H1 (cell line): ENCODE data around the gene SHC3. TPM values are rescaled to one million over a fixed set of nuclear protein-coding genes. Genes with fewer than 3 reads are reported as not detected.

ENCODE experiments used
- BRCA1 ChIP-seq: IDR thresholded peaks from 2 replicates; pipeline ENCODE4 v1.6.1; 2012; ENCODE audit warnings: low read depth, low read length, improper control_type of control experiment
- CHD1 ChIP-seq: IDR thresholded peaks from 2 replicates; pipeline ENCODE4 v1.6.1; 2012; ENCODE audit warnings: low read depth, low read length, improper control_type of control experiment
- CREB1 ChIP-seq: IDR thresholded peaks from 2 replicates; pipeline ENCODE4 v1.6.1; 2012; ENCODE audit warnings: inconsistent platforms
- EP300 ChIP-seq, 2 experiments: IDR thresholded peaks; 1 replicate in 1 of 2; 2 replicates in 1 of 2; pipeline ENCODE4 v1.6.1; 2011 to 2012; ENCODE audit warnings: low read depth in 2 of 2, low read length in 2 of 2, mild to moderate bottlenecking in 2 of 2, borderline replicate concordance in 1 of 2, inconsistent platforms in 1 of 2, moderate library complexity in 1 of 2
- HDAC2 ChIP-seq, 2 experiments: fragments of 300-600 bp in 1 of 2; sonication (generic) in 1 of 2; IDR thresholded peaks; 2 replicates each; pipeline ENCODE4 v1.6.1; 2011 to 2012; ENCODE audit warnings: low read depth in 2 of 2, low read length in 2 of 2, mild to moderate bottlenecking in 2 of 2, moderate library complexity in 2 of 2, borderline replicate concordance in 1 of 2, inconsistent platforms in 1 of 2
- HDAC6 ChIP-seq: IDR thresholded peaks from one replicate; pipeline ENCODE4 v1.7.1; 2012; ENCODE audit warnings: low read depth, mild to moderate bottlenecking, inconsistent platforms, low read length, moderate library complexity
- KDM4A ChIP-seq: IDR thresholded peaks from one replicate; pipeline ENCODE4 v1.7.1; 2012; ENCODE audit warnings: low read depth, mild to moderate bottlenecking, moderate library complexity, low read length, inconsistent platforms; ENCODE audit not compliant: severe bottlenecking
- KDM5A ChIP-seq: fragments of 200-600 bp; IDR thresholded peaks from 2 replicates; pipeline ENCODE4 v1.7.1; 2012; ENCODE audit warnings: mild to moderate bottlenecking, low read length, inconsistent platforms, mixed read lengths
- MAFK ChIP-seq: IDR thresholded peaks from 2 replicates; pipeline ENCODE4 v1.6.1; 2012; ENCODE audit warnings: low read depth, mild to moderate bottlenecking, improper control_type of control experiment, low read length
- MAX ChIP-seq: IDR thresholded peaks from 2 replicates; pipeline ENCODE4 v1.6.1; 2012; ENCODE audit warnings: inconsistent platforms
- NRF1 ChIP-seq: IDR thresholded peaks from 2 replicates; pipeline ENCODE4 v1.6.1; 2011; ENCODE audit warnings: mild to moderate bottlenecking, low read depth, low read length, improper control_type of control experiment
- POLR2AphosphoS5 ChIP-seq: IDR thresholded peaks from 2 replicates; pipeline ENCODE4 v1.6.1; 2011; ENCODE audit warnings: low read depth, low read length
- RFX5 ChIP-seq: IDR thresholded peaks from 2 replicates; pipeline ENCODE4 v1.6.1; 2011; ENCODE audit warnings: low read depth, low read length, improper control_type of control experiment, borderline replicate concordance
- RNF2 ChIP-seq: fragments of 200-900, 300-1000 bp; sonication (generic); IDR thresholded peaks from 2 replicates; pipeline ENCODE4 v1.7.1; 2016; ENCODE audit warnings: borderline replicate concordance, low read depth, mild to moderate bottlenecking, antibody characterized with exemption, low read length; ENCODE audit not compliant: poor library complexity, severe bottlenecking; ENCODE audit errors: missing control alignments
- SAP30 ChIP-seq: fragments of 300-600 bp; sonication (generic); IDR thresholded peaks from 2 replicates; pipeline ENCODE4 v1.7.1; 2012; ENCODE audit warnings: low read length, moderate library complexity, mild to moderate bottlenecking, inconsistent platforms; ENCODE audit not compliant: insufficient read depth, insufficient replicate concordance
- TAF7 ChIP-seq: optimal IDR thresholded peaks from 2 replicates; pipeline ENCODE3; 2011; ENCODE audit warnings: low read depth, mild to moderate bottlenecking, inconsistent platforms, low read length, moderate library complexity, borderline replicate concordance
- TEAD4 ChIP-seq: IDR thresholded peaks from 2 replicates; pipeline ENCODE4 v1.6.1; 2012; ENCODE audit warnings: low read depth, low read length, inconsistent platforms, mixed read lengths
- USF2 ChIP-seq: IDR thresholded peaks from 2 replicates; pipeline ENCODE4 v1.6.1; 2011; ENCODE audit warnings: low read length, improper control_type of control experiment
- ZNF274 ChIP-seq: IDR thresholded peaks from 2 replicates; pipeline ENCODE4 v1.7.0; 2012; ENCODE audit warnings: low read length, borderline replicate concordance; ENCODE audit errors: extremely low read depth
- polyA plus RNA-seq, 7 experiments: library from polyadenylated mRNA; depleted of rRNA in 3 of 7; stranded (reverse) in 5 of 7; unstranded in 2 of 7; fragments of >200 nt in 5 of 7; fragments of 200-250 nt in 2 of 7; gene quantifications; 1 replicate in 5 of 7; 2 replicates in 1 of 7; 4 replicates in 1 of 7; pipeline versions ENCODE4 v1.2.1 to v1.2.3, GENCODE V29; 2011 to 2013; ENCODE audit warnings: missing spikeins in 2 of 7, mixed read lengths in 2 of 7
- total RNA-seq: library from RNA; stranded (reverse); fragmentation: NEBNext Ultra II Directional; extraction: Animal tissue kit (Norgen Biotek cat#: 25700); gene quantifications from 2 replicates; pipeline ENCODE4 v1.2.1, GENCODE V29; 2021
- TF ChIP-seq, protein P1 (sequence below): IDR thresholded peaks from 2 replicates; pipeline ENCODE4 v1.6.1; 2012; ENCODE audit warnings: inconsistent platforms

The SHC3 gene
- total and polyA plus RNA-seq, 2 of the 8 experiments (the other 6 are each of a cell fraction or from before 2014, with no cell fraction given): 1.4 to 7.1 TPM

- no peak for TF ChIP-seq RNF2
- peak; percentile 48 for TF ChIP-seq KDM4A
- TF ChIP-seq BRCA1: no peak
- TF ChIP-seq MAFK: no peak
- no peak for TF ChIP-seq ZNF274
- peak; percentile 44 for TF ChIP-seq POLR2AphosphoS5
- no peak for TF ChIP-seq EP300 (IDR thresholded peaks at IDR 0.05; ENCODE audit: borderline replicate concordance in 1 of 2, low read depth in 2 of 2, low read length in 2 of 2)
- TF ChIP-seq, protein P1, sequence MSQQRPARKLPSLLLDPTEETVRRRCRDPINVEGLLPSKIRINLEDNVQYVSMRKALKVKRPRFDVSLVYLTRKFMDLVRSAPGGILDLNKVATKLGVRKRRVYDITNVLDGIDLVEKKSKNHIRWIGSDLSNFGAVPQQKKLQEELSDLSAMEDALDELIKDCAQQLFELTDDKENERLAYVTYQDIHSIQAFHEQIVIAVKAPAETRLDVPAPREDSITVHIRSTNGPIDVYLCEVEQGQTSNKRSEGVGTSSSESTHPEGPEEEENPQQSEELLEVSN: no peak
- TF ChIP-seq SAP30: no peak
- TF ChIP-seq HDAC6: no peak
- TF ChIP-seq NRF1: no peak
- TF ChIP-seq TAF7: no peak
- TF ChIP-seq KDM5A: no peak
- no peak for TF ChIP-seq USF2
- peak; percentile 27; the same call in 1 of the 2 replicates for TF ChIP-seq MAX
- no peak; the same call in 1 of the 2 replicates for TF ChIP-seq RFX5
- no peak for TF ChIP-seq CHD1
- no peak for TF ChIP-seq TEAD4
- no peak for TF ChIP-seq CREB1
- no peak for TF ChIP-seq HDAC2 (IDR thresholded peaks at IDR 0.05; ENCODE audit: borderline replicate concordance in 1 of 2, low read depth in 2 of 2, low read length in 2 of 2)
These were observed 1.5 kb upstream of the SHC3 start (continued) for GRCh38 chr9:89179895-89180734.
